SK-N-MC (cell line): ENCODE data around the gene NEU2.

Source experiments
- EZH2 ChIP-seq: fragments of 200-600 bp; sonication (generic); IDR thresholded peaks from one replicate; pipeline ENCODE4 v1.6.1; 2017; ENCODE audit warnings: antibody characterized with exemption
- POLR2AphosphoS5 ChIP-seq: IDR thresholded peaks from 2 replicates; pipeline ENCODE4 v1.6.1; 2012; ENCODE audit warnings: mild to moderate bottlenecking, low read depth, low read length, borderline replicate concordance

DNA sequence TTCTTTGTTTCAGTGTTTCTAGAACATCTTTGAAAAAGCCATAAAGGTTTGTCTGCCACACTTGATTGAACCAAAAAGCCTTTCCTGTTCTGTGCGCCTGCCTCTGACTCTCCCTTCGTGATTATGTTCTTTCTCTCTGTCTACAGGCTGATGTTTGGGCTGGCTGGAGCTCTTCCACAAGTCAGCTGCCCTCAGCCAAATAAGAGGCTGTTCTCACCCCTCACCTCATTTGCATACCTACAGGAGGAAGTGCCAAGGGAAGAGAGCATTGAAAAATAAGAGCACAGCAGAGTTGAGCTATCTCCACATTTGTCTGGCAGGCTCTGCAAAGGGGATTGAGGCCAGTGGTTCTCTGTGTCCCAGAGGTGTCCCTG is 43.5 kb downstream of the NEU2 start:
- no peak for TF ChIP-seq POLR2AphosphoS5
- no peak for TF ChIP-seq EZH2
